ENCODE measurements around the gene GREB1L. TPM values are rescaled to one million over a fixed set of nuclear protein-coding genes. Genes with fewer than 3 reads are reported as not detected.

Gene GREB1L
- total and polyA plus RNA-seq, 2 donors (not counting 1 experiment from before 2014, with no cell fraction given) = not detected

DNA sequence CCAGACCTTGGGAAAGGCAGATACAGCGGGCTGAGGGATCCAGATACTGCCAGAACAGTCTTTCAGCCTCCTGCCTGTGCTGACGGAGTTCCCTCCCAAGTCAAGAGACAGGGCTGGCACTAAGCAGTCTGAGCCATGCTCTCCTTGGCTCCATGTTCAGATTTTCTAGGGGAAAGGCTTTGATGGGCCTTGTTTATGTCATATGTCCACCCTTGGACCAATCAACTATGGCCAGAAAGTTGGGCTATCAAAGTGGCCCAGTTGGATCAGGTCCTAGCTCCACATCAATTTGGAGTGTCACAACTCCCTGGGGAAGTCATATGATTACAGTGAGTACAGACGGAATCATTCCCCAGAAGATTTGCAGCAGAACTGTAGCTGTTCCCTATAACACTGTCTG, 152.0 kb downstream of the GREB1L start:
- no peak overlapping the region for H3K27ac Mint-ChIP-seq
- peaks cover 5% of the 10 kb centered on the region for H3K27me3 Mint-ChIP-seq
- no peaks in the 10 kb centered on the region for H3K9me3 Mint-ChIP-seq (ENCODE audit: insufficient read depth)
- H3K9ac ChIP-seq (ENCODE audit: low read length) = no peak overlapping the region
- intact Hi-C loops (cut with micrococcal nuclease) = no loop called here
- H3K27me3 ChIP-seq (replicated peaks in 1 of 4; ENCODE audit: control extremely low read depth in 1 of 4, control insufficient read depth in 3 of 4, insufficient read depth in 4 of 4, low read length in 3 of 4) = no peaks in the 10 kb centered on the region
- ATAC-seq (ENCODE audit: low read depth) (no peak), DNase-seq (no peak)
- H3K36me3 ChIP-seq (replicated peaks in 1 of 2; ENCODE audit: control extremely low read depth in 1 of 2, control insufficient read depth in 1 of 2, extremely low read depth in 1 of 2, insufficient read depth in 2 of 2, low read length in 1 of 2) = no peaks in the 10 kb centered on the region
- H2AFZ ChIP-seq (ENCODE audit: insufficient read depth, low read depth, low read length, poor library complexity, severe bottlenecking) = no peak overlapping the region
- H4K20me1 ChIP-seq (ENCODE audit: control insufficient read depth, insufficient read depth, low read length, poor library complexity, severe bottlenecking) = no peaks in the 10 kb centered on the region
- H3K4me1 Mint-ChIP-seq = no peaks in the 10 kb centered on the region
- no peaks in the 10 kb centered on the region for H3K4me1 ChIP-seq (ENCODE audit: control insufficient read depth in 2 of 2, insufficient read depth in 2 of 2, low read length in 2 of 2)
- no peaks in the 10 kb centered on the region for H3K9me3 ChIP-seq (ENCODE audit: control extremely low read depth in 1 of 3, control insufficient read depth in 2 of 3, insufficient read depth in 1 of 3, low read length in 2 of 3)
- WGBS (ENCODE audit: insufficient coverage) = 44% methylated on average over 1 of the region's 3 CpGs
- H3K4me2 ChIP-seq (replicated peaks; ENCODE audit: low read depth, low read length, poor library complexity, severe bottlenecking) = no peak overlapping the region
- H3K4me3 ChIP-seq (ENCODE audit: control extremely low read depth in 1 of 5, extremely low read depth in 1 of 5, insufficient read depth in 1 of 5, low read depth in 2 of 5, low read length in 4 of 5) = no peak overlapping the region
- ChIA-PET CTCF (no interaction called here), POLR2A (no interaction called here)
- no peak overlapping the region for H3K4me3 Mint-ChIP-seq
- TF ChIP-seq, protein P1, sequence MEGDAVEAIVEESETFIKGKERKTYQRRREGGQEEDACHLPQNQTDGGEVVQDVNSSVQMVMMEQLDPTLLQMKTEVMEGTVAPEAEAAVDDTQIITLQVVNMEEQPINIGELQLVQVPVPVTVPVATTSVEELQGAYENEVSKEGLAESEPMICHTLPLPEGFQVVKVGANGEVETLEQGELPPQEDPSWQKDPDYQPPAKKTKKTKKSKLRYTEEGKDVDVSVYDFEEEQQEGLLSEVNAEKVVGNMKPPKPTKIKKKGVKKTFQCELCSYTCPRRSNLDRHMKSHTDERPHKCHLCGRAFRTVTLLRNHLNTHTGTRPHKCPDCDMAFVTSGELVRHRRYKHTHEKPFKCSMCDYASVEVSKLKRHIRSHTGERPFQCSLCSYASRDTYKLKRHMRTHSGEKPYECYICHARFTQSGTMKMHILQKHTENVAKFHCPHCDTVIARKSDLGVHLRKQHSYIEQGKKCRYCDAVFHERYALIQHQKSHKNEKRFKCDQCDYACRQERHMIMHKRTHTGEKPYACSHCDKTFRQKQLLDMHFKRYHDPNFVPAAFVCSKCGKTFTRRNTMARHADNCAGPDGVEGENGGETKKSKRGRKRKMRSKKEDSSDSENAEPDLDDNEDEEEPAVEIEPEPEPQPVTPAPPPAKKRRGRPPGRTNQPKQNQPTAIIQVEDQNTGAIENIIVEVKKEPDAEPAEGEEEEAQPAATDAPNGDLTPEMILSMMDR (IDR thresholded peaks at IDR 0.05) = no peak
- no peak for TF ChIP-seq EZH2 (IDR thresholded peaks at IDR 0.05; ENCODE audit: borderline replicate concordance, insufficient read depth, low read depth, low read length, poor library complexity, severe bottlenecking)
- no peaks in the 10 kb centered on the region for H3K79me2 ChIP-seq (ENCODE audit: control insufficient read depth, insufficient read depth, low read length)
- no peak overlapping the region for H3K27ac ChIP-seq (ENCODE audit: low read length in 2 of 2)

DNA sequence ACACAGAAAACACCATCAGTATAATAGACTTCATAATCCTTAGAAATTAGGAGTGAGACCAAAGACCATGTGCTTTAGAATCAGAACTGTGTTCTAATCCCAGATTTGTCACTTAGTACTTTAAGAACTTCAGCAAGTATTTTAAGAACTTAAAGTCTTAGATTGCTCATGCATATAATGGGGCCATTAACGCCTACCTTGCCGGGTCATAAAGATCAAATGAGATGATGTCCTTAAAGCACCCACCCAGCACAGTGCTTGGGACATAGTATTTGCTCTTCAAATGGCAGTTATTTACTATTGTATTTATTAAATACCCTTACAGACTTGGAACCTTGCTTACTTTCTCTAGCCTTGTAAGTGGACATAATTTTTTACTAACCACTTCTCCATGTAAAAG, 156.1 kb downstream of the GREB1L start:
- no peak overlapping the region for H3K27ac Mint-ChIP-seq
- Histone ChIP-seq H3K9ac (ENCODE audit: low read length) (no peak overlapping the region), H3K9me3 (ENCODE audit: control extremely low read depth in 1 of 3, control insufficient read depth in 2 of 3, insufficient read depth in 1 of 3, low read length in 2 of 3) (no peaks in the 10 kb centered on the region), H2AFZ (ENCODE audit: insufficient read depth, low read depth, low read length, poor library complexity, severe bottlenecking) (no peak overlapping the region), H3K79me2 (ENCODE audit: control insufficient read depth, insufficient read depth, low read length) (no peaks in the 10 kb centered on the region), H3K27ac (ENCODE audit: low read length in 2 of 2) (no peak overlapping the region), H3K4me2 (replicated peaks; ENCODE audit: low read depth, low read length, poor library complexity, severe bottlenecking) (no peak overlapping the region), H3K4me3 (ENCODE audit: control extremely low read depth in 1 of 5, extremely low read depth in 1 of 5, insufficient read depth in 1 of 5, low read depth in 2 of 5, low read length in 4 of 5) (no peak overlapping the region), H4K20me1 (ENCODE audit: control insufficient read depth, insufficient read depth, low read length, poor library complexity, severe bottlenecking) (no peaks in the 10 kb centered on the region), H3K27me3 (replicated peaks in 1 of 4; ENCODE audit: control extremely low read depth in 1 of 4, control insufficient read depth in 3 of 4, insufficient read depth in 4 of 4, low read length in 3 of 4) (no peaks in the 10 kb centered on the region), H3K36me3 (replicated peaks in 1 of 2; ENCODE audit: control extremely low read depth in 1 of 2, control insufficient read depth in 1 of 2, extremely low read depth in 1 of 2, insufficient read depth in 2 of 2, low read length in 1 of 2) (no peaks in the 10 kb centered on the region), H3K4me1 (ENCODE audit: control insufficient read depth in 2 of 2, insufficient read depth in 2 of 2, low read length in 2 of 2) (no peaks in the 10 kb centered on the region)
- DNase-seq (no peak), ATAC-seq (ENCODE audit: low read depth) (no peak)
- H3K4me1 Mint-ChIP-seq = no peaks in the 10 kb centered on the region
- H3K9me3 Mint-ChIP-seq (ENCODE audit: insufficient read depth) = no peaks in the 10 kb centered on the region
- peaks cover 5% of the 10 kb centered on the region for H3K27me3 Mint-ChIP-seq
- intact Hi-C loops (cut with micrococcal nuclease) = no loop called here
- TF ChIP-seq, protein P1 (IDR thresholded peaks at IDR 0.05) = no peak
- TF ChIP-seq EZH2 (IDR thresholded peaks at IDR 0.05; ENCODE audit: borderline replicate concordance, insufficient read depth, low read depth, low read length, poor library complexity, severe bottlenecking) = no peak
- no peak overlapping the region for H3K4me3 Mint-ChIP-seq
- CTCF ChIA-PET = no interaction called here
- POLR2A ChIA-PET = no interaction called here
- WGBS (ENCODE audit: insufficient coverage) = 93% methylated on average over 2 of the region's 2 CpGs

Data from B cell (primary cell).